ENCODE data around the gene CDC6.

Gene CDC6, protein sequence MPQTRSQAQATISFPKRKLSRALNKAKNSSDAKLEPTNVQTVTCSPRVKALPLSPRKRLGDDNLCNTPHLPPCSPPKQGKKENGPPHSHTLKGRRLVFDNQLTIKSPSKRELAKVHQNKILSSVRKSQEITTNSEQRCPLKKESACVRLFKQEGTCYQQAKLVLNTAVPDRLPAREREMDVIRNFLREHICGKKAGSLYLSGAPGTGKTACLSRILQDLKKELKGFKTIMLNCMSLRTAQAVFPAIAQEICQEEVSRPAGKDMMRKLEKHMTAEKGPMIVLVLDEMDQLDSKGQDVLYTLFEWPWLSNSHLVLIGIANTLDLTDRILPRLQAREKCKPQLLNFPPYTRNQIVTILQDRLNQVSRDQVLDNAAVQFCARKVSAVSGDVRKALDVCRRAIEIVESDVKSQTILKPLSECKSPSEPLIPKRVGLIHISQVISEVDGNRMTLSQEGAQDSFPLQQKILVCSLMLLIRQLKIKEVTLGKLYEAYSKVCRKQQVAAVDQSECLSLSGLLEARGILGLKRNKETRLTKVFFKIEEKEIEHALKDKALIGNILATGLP

DNA sequence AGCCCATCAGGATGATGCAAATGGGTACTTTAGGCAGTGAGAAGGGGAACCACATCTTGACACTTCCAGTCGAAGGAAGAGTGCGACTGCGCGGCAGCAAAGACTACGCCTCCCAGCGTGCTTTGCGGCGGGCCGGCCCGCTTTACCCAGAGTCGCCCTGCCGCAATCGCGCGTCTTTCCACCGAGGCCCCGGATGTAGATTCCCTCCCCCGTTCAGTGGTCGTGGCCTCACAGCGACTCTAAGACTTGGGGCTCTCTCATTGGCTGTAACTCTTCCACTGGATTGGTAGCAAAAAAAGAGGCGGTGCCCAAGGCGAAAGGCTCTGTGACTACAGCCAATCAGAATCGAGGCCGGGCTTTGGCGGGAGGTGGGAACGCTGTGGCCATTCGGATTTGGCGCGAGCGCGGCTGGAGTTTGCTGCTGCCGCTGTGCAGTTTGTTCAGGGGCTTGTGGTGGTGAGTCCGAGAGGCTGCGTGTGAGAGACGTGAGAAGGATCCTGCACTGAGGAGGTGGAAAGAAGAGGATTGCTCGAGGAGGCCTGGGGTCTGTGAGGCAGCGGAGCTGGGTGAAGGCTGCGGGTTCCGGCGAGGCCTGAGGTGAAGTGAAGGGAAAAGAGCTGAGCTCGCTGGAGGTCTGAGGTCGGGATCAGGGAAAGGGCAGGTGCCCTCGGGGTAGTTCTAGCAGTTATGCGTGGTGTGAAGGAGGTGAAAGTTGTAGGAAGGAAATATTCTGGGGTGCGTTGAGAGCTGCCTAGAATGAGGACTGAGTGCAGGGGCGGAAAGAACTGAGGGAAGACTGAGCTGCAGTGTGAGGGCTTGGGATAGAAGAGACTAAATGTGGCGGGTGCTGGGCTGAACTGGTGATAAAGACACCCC lies at the start of gene CDC6:
TSS of gene CDC6 (plus strand) at position 386 of the 876 bp plus-strand sequence. CDS start 1,542 bp downstream, outside the sequence.
- DNase-seq: peak; percentile 100

DNA sequence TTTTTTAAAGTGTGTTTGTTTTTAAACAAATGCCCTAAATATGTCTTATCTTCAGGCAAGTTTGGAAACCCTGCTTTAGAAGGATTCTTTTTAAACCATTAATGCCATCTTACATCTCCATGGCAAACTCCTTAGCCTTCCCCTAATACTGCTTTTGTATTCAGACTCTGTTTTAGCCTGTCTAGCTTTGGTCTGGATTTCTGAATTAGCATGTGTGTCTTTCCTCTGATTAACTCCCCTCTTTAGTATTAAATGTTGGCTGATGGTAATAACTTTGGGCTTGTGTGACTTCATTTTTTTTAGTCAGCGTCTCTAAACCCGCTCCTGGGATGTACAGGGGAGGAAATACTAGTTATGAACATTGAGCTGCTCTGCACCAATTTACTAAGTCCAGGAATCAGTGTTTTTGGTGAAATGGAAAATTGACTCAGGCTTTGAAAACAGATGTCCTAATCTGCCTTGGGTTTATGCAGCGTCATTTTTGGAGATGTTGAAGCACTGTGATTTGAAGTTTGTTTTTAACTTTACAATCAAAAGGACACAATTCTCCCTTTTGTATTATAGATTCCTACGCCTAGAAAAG lies 46.3 kb upstream of the CDC6 start:
- DNase-seq: no peak

- no peak for DNase-seq
These were observed 44.9 kb upstream of the CDC6 start for GRCh38 chr17:40242774-40243173.

DNA sequence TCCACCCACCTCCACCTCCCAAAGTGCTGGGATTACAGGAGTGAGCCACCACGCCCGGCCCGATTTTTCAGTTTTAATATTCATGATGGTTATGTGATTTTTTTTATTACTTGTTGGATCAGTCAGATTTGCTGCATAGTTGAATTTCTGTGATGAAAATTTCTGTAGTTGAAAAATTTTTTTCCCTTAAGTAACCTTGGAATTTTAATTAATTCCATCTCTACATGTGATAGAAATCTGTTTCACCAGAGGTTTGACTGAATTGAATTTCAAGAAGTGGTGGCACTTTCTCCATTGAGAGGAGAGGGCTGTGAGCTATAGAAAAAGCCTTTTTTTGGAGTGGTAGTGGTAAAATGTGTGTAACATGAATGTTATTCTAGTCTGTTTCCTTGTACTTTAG lies 43.9 kb upstream of the CDC6 start:
- DNase-seq: no peak

- no peak for DNase-seq
These were observed 43.4 kb upstream of the CDC6 start for GRCh38 chr17:40244255-40244654.

DNA sequence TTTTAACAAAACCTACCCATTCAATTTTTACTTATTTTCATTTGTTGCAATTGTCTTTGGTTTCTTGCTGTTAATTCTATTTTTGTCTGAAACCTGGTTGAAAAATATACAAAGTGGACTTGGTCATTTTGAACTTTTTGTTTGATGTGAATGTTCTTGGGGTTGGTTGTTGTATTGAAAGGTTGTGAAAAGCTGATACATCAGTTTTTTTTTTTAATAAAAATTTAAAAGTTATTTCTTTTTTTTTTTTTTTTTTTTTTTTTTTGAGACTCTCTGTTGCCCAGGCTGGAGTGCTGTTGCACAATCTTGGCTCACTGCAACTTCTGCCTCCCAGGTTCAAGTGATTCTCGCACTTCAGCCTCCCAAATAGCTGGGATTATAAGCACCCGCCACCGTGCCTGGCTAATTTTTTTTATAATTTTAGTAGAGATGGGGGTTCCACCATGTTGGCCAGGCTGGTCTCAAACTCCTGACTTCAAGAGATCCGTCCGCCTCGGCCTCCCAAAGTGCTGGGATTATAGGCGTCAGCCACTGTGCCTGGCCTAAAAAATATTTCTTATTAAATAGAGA lies 39.7 kb upstream of the CDC6 start:
- no peak for DNase-seq

DNA sequence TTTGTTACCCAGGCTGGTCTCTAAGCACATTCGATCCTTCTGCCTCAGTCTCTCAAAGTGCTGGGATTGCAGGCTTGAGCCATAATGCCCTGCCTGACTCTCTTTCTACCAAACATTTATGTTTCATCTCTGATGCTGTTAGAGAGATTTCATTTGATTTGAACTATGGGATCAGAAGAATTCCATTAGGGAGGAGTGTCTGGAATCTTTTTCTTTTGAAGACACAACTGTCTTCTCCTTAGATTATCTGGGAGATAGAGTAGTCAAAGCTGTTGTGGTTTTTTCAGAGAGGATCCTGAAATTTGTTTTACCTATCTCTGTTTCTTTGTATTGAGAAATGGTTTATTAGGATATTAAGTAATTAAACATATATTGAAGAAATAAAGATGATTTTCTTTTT lies 39.2 kb upstream of the CDC6 start:
- DNase-seq: no peak

DNA sequence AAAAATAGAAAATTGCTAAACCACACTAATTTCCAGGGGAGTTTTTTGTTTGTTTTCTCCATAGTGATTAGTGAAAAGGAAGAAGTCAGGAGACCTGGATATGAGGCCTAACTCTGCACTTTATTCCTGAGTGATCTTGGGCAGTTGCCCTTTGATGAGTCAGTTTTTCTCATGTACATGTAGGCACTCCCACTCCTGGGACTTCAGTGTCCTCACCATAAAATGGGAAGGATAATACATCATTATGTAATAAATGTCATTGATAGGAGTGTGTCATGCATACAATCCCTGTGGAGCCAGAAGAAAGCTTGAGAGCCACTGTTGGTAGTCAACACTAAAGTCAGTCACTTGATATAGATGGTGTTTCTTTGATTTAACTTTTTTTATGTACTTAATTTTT lies 36.1 kb upstream of the CDC6 start:
- DNase-seq: no peak

DNA sequence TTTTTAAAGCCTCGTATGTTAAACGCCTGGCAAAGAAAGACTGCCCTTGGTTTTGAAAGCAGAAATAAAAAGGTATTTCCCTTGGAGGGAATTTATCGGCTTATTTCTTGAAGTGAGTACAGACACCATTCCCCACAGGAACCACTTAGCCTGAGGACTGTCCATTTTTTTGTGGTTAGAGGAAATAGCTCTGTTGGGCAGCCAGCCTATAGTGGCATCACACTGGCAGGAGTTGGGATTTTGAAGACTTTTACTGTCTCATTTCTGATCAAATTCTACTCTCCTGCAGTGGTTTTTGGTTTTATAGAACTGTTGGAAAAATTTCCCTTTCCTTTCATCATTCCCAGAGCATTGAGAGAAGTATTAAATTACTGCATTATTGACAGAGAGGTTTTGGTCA lies 34.1 kb upstream of the CDC6 start:
- no peak for DNase-seq

- no peak for DNase-seq
These were observed 28.2 kb upstream of the CDC6 start for GRCh38 chr17:40259505-40259904.

- DNase-seq: no peak
These were observed 27.2 kb upstream of the CDC6 start for GRCh38 chr17:40260528-40260927.

DNA sequence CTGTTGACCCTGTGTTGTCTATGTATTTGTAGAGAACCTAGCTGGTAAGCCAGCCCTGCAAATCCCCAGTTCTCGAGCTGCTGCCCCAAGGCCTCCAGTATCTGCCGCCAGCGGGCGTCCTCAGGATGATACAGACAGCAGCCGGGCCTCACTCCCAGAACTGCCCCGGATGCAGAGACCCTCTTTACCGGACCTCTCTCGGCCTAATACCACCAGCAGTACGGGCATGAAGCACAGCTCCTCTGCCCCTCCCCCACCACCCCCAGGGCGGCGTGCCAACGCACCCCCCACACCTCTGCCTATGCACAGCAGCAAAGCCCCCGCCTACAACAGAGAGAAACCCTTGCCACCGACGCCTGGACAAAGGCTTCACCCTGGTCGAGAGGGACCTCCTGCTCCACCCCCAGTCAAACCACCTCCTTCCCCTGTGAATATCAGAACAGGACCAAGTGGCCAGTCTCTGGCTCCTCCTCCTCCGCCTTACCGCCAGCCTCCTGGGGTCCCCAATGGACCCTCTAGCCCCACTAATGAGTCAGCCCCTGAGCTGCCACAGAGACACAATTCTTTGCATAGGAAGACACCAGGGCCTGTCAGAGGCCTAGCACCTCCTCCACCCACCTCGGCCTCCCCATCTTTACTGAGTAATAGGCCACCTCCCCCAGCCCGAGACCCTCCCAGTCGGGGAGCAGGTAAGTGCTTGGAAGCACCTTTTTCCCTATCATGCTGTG lies 23.1 kb upstream of the CDC6 start:
- DNase-seq: no peak

DNA sequence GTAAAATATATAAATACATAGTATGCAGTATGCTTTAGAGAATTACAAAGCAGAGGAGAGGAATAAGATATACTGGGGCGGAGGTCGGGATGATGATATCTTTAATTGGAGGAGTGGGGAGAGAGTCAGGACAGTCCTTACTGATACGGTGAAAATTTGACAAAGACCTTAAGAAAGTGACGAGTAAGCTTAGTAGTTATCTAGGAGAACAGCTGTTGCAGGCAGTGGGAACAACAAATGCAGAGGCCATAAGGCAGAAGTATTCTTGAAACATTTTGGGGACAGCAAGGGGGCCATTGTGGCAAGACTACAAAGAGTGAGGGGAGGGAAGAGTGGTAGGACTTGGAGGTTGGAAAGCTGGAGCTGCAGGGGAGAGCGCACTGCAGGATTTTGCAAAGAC lies 22.3 kb upstream of the CDC6 start:
- DNase-seq: no peak

GRCh38 chr17:40266882-40267281 lies 20.8 kb upstream of the CDC6 start:
- DNase-seq: no peak

- DNase-seq: no peak
These were observed 19.5 kb upstream of the CDC6 start for GRCh38 chr17:40268141-40268712.

GRCh38 chr17:40278414-40278813 lies 9.3 kb upstream of the CDC6 start:
- no peak for DNase-seq

GRCh38 chr17:40279402-40279801 lies 8.3 kb upstream of the CDC6 start:
- no peak for DNase-seq

DNA sequence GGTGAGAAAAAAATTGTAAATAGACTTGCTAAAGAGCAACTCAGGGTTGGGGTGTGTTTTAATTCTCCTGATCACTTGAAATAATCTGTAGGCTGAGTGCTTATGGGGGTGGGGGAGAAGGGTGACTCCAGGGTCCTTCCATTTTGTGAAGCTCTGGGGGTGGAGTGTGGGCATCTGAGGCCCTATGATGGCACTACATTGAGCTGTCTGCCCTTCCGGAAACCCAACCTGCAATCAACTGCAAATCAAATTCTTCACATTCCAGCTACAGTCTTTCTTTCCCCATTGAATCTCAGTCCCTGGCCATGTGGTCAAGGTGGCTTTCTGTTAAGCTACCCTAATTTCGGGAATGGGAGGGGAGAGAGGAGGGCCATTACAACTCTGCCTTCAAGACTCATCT lies 6.0 kb upstream of the CDC6 start:
- DNase-seq: no peak

DNA sequence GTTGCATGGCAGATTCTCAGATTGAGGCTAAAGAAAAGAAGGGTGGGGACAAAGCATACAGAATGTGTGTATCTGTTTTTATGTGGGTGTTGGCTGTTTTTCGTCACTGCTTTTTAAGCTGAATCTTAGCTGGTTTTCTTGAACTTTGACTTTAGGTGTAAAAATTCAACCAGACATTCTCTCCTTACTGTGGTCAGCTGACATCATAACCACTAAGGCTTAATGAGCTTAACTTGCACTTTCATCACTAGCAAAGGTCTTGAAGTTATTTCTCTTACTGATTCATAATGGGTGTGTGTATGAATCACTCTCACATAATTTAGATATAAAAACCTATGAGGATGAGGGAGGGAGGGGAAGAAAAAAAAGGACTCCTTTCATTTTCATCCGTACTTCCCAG lies 4.0 kb upstream of the CDC6 start:
- no peak for DNase-seq

DNA sequence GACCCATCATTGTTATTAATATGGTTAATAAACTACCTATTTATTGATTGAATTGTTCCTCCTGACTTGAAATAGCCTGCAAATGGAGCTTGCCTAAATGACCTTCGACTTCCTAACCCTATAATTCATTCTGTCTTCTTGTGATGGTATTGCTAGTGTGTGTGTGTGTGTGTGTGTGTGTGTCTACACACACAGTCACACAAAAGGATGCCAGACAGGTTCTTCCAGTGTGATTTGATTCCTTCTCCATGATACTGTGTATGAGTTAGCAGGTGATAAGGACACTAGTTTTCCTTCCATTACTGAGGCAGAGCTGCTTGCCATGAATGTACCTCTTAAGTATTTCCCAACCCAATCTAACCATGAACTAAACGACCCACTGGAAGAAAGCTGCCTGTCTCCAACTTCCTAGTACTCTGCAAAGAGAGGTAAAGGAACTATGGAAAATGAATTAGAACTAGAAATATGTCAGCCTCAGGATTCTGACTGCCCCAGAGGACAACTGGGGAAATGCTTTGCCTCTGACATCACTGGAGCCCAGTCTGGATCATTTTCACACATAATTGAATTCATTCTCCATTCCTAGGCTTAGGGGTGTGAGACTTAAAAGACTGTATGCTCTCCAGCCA lies 3.5 kb upstream of the CDC6 start:
- peak; percentile 14 for DNase-seq

GRCh38 chr17:40286473-40286872 lies 1.2 kb upstream of the CDC6 start:
- no peak for DNase-seq

GRCh38 chr17:40287159-40287493 lies 553 bp upstream of the CDC6 start:
- no peak for DNase-seq
